HEK293T (cell line): Measurements from ENCODE around the gene DARS1.

ENCODE experiments used
- ARNT ChIP-seq: fragments of 450-650 bp; IDR thresholded peaks from 2 replicates; pipeline ENCODE4 v1.6.1; 2017; ENCODE audit warnings: mild to moderate bottlenecking
- BHLHE40 ChIP-seq: fragments of 450-650 bp; IDR thresholded peaks from 2 replicates; pipeline ENCODE4 v1.6.1; 2016; ENCODE audit warnings: mild to moderate bottlenecking, moderate library complexity, borderline replicate concordance
- CTBP1 ChIP-seq: fragments of 450-650 bp; IDR thresholded peaks from 2 replicates; pipeline ENCODE4 v1.6.1; 2016; ENCODE audit warnings: borderline replicate concordance
- ELF4 ChIP-seq: fragments of 450-650 bp; IDR thresholded peaks from 2 replicates; pipeline ENCODE4 v1.6.1; 2017; ENCODE audit warnings: antibody characterized with exemption
- FOXA1 ChIP-seq: fragments of 450-650 bp; IDR thresholded peaks from 2 replicates; pipeline ENCODE4 v1.6.1; 2016; ENCODE audit warnings: mild to moderate bottlenecking
- FOXK2 ChIP-seq: fragments of 450-650 bp; IDR thresholded peaks from 2 replicates; pipeline ENCODE4 v1.6.1; 2016; ENCODE audit warnings: mild to moderate bottlenecking
- FOXM1 ChIP-seq: fragments of 450-650 bp; IDR thresholded peaks from 2 replicates; pipeline ENCODE4 v1.6.1; 2017; ENCODE audit warnings: mild to moderate bottlenecking, borderline replicate concordance
- HDGF ChIP-seq: fragments of 450-650 bp; IDR thresholded peaks from 2 replicates; pipeline ENCODE4 v1.6.1; 2017; ENCODE audit warnings: antibody characterized with exemption, borderline replicate concordance
- NFRKB ChIP-seq: fragments of 450-650 bp; IDR thresholded peaks from 2 replicates; pipeline ENCODE4 v1.6.1; 2016; ENCODE audit warnings: mild to moderate bottlenecking, moderate library complexity
- SP1 ChIP-seq: fragments of 450-650 bp; IDR thresholded peaks from 2 replicates; pipeline ENCODE4 v1.6.1; 2017
- SUZ12 ChIP-seq: fragments of 450-650 bp; IDR thresholded peaks from 2 replicates; pipeline ENCODE4 v1.6.1; 2016; ENCODE audit warnings: mild to moderate bottlenecking
- TARDBP ChIP-seq: fragments of 450-650 bp; IDR thresholded peaks from 2 replicates; pipeline ENCODE4 v1.6.1; 2016
- TF ChIP-seq, protein P1 (sequence below): fragments of 450-650 bp; IDR thresholded peaks from 2 replicates; pipeline ENCODE4 v1.6.1; 2016

DNA sequence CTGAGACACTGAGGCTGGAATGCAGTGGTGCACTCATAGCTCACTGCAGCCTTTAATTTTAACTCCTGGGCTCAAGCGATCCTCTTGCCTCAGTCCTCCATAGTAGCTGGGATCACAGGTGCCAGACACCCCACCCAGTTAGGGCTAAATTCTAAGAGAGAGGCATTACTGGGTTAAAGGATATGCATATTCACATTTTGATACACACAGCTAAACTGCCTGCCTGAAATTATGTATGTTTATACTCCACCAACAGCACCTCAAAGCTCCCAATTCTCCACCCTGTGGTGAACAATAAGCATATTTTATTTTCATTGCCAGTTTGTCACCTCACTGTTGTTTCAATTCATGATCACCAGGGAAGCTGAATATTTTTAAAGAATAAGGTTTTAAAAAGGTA lies 90.5 kb downstream of the DARS1 start:
- TF ChIP-seq BHLHE40 (no peak), ARNT (no peak), SP1 (no peak), CTBP1 (no peak), FOXK2 (no peak), TARDBP (no peak), ELF4 (no peak), FOXA1 (no peak), NFRKB (no peak), HDGF (no peak), SUZ12 (no peak), FOXM1 (no peak)
- TF ChIP-seq, protein P1, sequence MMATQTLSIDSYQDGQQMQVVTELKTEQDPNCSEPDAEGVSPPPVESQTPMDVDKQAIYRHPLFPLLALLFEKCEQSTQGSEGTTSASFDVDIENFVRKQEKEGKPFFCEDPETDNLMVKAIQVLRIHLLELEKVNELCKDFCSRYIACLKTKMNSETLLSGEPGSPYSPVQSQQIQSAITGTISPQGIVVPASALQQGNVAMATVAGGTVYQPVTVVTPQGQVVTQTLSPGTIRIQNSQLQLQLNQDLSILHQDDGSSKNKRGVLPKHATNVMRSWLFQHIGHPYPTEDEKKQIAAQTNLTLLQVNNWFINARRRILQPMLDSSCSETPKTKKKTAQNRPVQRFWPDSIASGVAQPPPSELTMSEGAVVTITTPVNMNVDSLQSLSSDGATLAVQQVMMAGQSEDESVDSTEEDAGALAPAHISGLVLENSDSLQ, result no peak
